Liver (tissue), 3 donors: ENCODE data around the gene DPP7.

Experiments
- GABPA ChIP-seq, 2 donors: IDR thresholded peaks in 1 of 2; conservative IDR thresholded peaks in 1 of 2; 2 replicates each; pipeline ENCODE4 v1.6.1; 2016; ENCODE audit warnings: antibody characterized with exemption in 2 of 2, mild to moderate bottlenecking in 1 of 2, moderate library complexity in 1 of 2
- MAX ChIP-seq: IDR thresholded peaks from 2 replicates; pipeline ENCODE4 v1.6.1; 2016; ENCODE audit warnings: antibody characterized with exemption
- NR2F2 ChIP-seq: IDR thresholded peaks from 2 replicates; pipeline ENCODE4 v1.6.1; 2016; ENCODE audit warnings: antibody characterized with exemption
- SP1 ChIP-seq: IDR thresholded peaks from 2 replicates; pipeline ENCODE4 v1.6.1; 2018; ENCODE audit warnings: antibody characterized with exemption, mild to moderate bottlenecking
- TAF1 ChIP-seq: conservative IDR thresholded peaks from 2 replicates; pipeline ENCODE4 v1.6.1; 2016; ENCODE audit warnings: antibody characterized with exemption, mild to moderate bottlenecking
- TF ChIP-seq, protein P1 (sequence below): fragments of 150-350 bp; IDR thresholded peaks from 2 replicates; pipeline ENCODE4 v1.5.1; 2017; ENCODE audit warnings: improper control_type of control experiment, low read depth, low read length; ENCODE audit not compliant: missing input control
- TF ChIP-seq, protein P2 (sequence below): IDR thresholded peaks from 2 replicates; pipeline ENCODE4 v1.6.1; 2016; ENCODE audit warnings: antibody characterized with exemption
- TF ChIP-seq, protein P3 (sequence below): IDR thresholded peaks from 2 replicates; pipeline ENCODE4 v1.6.1; 2016; ENCODE audit warnings: antibody characterized with exemption
- donor health status: healthy.
- donor health status: healthy.

GRCh38 chr9:137149363-137149762 lies 34.8 kb upstream of the DPP7 start:
- TF ChIP-seq NR2F2 (no peak), MAX (no peak), TAF1 (no peak), SP1 (no peak), GABPA (IDR thresholded peaks at IDR 0.05 in 1 of 2, conservative IDR thresholded peaks at IDR 0.05 in 1 of 2) (no peak)
- TF ChIP-seq, protein P1, sequence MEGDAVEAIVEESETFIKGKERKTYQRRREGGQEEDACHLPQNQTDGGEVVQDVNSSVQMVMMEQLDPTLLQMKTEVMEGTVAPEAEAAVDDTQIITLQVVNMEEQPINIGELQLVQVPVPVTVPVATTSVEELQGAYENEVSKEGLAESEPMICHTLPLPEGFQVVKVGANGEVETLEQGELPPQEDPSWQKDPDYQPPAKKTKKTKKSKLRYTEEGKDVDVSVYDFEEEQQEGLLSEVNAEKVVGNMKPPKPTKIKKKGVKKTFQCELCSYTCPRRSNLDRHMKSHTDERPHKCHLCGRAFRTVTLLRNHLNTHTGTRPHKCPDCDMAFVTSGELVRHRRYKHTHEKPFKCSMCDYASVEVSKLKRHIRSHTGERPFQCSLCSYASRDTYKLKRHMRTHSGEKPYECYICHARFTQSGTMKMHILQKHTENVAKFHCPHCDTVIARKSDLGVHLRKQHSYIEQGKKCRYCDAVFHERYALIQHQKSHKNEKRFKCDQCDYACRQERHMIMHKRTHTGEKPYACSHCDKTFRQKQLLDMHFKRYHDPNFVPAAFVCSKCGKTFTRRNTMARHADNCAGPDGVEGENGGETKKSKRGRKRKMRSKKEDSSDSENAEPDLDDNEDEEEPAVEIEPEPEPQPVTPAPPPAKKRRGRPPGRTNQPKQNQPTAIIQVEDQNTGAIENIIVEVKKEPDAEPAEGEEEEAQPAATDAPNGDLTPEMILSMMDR = no peak
- TF ChIP-seq, protein P2, sequence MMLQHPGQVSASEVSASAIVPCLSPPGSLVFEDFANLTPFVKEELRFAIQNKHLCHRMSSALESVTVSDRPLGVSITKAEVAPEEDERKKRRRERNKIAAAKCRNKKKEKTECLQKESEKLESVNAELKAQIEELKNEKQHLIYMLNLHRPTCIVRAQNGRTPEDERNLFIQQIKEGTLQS = no peak
- TF ChIP-seq, protein P3, sequence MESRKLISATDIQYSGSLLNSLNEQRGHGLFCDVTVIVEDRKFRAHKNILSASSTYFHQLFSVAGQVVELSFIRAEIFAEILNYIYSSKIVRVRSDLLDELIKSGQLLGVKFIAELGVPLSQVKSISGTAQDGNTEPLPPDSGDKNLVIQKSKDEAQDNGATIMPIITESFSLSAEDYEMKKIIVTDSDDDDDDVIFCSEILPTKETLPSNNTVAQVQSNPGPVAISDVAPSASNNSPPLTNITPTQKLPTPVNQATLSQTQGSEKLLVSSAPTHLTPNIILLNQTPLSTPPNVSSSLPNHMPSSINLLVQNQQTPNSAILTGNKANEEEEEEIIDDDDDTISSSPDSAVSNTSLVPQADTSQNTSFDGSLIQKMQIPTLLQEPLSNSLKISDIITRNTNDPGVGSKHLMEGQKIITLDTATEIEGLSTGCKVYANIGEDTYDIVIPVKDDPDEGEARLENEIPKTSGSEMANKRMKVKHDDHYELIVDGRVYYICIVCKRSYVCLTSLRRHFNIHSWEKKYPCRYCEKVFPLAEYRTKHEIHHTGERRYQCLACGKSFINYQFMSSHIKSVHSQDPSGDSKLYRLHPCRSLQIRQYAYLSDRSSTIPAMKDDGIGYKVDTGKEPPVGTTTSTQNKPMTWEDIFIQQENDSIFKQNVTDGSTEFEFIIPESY = no peak
